NOMO-1 (cell line): Measurements from ENCODE around the gene ING5.

Source experiments
- DNase-seq, 2 experiments: peaks; one replicate each; lab custom pipeline; 2025; ENCODE audit not compliant: unreplicated experiment in 2 of 2; lab: John Stamatoyannopoulos, UW

The ING5 gene

GRCh38 chr2:241703032-241703604, 1.3 kb downstream of the ING5 start:
- no peak for DNase-seq

DNA sequence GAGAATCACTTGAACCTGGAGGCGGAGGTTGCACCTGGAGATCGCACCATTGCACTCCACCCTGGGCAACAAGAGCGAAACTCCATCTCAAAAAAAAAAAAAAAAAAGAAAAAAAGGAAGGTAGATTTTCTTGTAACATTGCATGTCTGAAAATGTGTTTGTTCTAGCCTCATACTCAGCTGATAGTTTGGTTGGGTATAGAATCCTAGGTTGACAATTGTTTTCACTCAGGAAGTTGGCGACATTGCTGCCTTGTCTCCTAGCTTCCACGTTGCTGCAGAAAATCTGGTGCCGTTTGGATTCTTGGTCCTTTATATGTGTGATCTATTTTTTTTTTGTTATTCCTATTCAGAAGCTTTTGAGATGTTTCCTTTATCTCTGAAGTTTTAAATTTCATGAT, 4.7 kb downstream of the ING5 start:
- DNase-seq: no peak

DNA sequence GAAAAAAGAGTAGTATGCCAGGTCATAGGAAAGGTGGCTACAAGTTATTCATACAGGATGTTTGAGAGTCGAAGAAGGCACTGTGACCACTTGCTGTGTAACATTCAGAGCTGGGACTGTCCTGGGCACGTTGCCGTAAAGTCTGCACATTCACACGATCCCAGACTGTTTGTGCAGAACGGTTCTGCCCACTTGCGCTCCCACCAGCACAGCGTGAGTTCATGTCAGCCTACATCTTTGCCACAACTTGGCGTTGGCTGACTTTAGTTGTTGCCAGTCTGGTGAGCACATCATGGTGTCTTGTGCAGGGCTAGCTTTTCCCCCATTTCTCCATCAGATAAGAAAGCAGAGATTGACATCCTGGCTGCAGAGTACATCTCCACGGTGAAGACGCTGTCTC, 7.0 kb downstream of the ING5 start:
- no peak for DNase-seq

- no peak for DNase-seq
These were observed 17.3 kb downstream of the ING5 start for GRCh38 chr2:241719093-241719492.

GRCh38 chr2:241720099-241720498, 18.3 kb downstream of the ING5 start:
- no peak for DNase-seq

GRCh38 chr2:241720560-241720959, 18.7 kb downstream of the ING5 start:
- DNase-seq: no peak

DNA sequence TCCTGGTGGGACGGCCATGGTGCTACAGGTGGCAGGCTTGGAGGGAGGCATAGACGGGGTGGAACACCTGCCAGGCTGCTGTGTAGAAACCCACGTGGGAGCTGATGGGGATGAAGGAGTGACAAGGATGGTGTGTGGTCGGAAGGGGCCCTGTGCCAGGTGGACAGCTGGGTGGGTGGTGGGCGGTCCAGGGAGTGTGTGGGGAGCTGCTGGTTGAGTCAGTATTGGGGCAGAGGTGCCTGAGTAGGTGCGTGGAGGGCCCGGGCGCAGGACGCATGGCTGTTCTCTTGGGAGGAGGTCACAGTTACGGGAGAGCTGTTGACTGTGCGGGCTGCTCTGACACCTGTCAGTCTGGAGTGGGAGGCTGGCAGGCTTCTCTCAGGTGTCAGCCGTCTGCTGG, 20.0 kb downstream of the ING5 start:
- no peak for DNase-seq

DNA sequence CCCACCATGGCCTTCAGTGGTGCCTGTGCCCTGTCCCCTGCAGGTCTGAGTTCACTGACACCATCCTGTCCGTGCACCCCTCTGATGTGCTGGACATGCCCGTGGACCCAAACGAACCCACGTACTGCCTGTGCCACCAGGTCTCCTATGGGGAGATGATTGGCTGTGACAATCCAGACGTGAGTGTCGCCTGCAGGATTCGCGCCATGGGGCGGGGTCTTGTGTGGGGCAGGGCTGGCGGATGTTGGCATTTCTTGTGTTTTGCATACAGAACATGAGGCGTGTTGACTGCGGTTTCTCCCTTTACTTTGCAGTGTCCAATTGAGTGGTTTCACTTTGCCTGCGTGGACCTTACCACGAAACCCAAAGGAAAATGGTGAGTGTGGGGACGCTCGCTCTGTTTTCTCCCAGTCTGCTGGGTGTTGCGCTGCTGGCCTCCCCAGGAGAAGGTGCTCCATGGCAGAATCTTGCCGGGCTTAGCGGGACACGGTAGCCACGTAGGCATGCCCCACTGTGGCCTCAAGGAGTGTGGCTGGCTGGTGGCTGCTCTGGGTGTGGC, 21.1 kb downstream of the ING5 start:
- DNase-seq: no peak

- DNase-seq: no peak
These were observed 22.6 kb downstream of the ING5 start for GRCh38 chr2:241724259-241724974.

DNA sequence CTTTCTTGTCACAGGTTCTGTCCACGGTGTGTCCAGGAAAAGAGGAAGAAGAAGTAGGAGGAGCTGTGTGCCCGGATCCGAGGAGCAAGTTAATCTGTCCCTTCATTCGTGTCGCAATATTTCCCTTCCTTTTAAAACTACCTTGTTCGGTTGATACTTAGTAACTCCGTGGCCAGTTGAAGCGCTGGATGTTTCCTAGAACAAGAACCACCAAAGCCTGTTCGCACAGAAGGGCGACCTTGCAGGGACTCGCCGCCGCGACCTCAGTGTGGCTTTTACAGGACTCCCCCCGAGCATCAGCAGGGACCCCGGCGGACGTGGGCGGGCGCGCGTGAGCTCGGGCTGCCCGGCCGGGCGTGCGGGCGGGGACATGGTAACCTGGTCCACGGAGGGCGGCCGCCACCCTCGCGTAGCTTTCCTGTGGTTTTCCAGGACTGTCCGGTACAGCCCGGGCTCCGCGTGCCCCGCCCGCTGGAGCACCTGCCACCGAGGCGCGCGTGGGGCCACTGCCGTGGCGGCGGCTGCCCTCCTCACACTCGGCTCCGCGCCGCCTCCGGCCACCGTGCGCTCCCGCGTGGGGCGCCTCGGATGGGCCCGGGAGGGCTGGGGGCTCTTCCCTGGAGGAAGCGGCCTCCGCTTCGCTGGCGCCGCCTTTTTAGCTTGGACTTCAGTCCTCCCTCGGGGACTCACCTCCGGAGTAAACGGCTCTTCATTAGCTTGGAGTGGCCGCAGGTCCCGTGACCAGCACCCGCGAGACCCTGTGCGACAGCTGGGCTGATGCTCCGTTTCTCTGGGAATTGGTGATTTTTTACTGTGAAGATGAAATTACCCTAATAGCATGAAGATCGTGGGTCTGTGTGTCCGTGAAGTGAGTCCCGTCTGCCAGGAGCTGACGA, 23.4 kb downstream of the ING5 start:
- DNase-seq: peak; percentile 11 to 29

GRCh38 chr2:241726459-241726858, 24.6 kb downstream of the ING5 start:
- DNase-seq: no peak

- DNase-seq: no peak
These were observed 26.2 kb downstream of the ING5 start for GRCh38 chr2:241728000-241728399.

DNA sequence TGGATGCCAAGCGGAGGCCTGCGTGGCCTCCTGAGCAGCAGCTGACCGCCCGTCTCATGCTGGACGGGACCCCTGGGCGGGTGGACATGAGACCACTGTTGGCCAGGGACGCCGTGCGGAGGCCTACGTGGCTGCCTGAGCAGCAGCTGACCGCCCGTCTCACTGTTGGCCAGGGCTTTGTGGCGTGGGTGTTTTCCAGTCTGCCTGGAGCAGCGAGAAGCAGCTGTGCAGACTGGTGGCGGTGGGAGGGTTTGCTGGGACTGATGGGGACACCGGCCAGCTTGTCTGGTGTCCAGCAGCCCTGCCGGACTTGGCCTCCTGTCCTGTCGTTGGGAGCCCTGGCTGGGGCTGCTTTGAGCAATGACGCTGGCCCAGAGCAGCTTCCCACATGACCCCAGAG, 26.8 kb downstream of the ING5 start:
- no peak for DNase-seq

DNA sequence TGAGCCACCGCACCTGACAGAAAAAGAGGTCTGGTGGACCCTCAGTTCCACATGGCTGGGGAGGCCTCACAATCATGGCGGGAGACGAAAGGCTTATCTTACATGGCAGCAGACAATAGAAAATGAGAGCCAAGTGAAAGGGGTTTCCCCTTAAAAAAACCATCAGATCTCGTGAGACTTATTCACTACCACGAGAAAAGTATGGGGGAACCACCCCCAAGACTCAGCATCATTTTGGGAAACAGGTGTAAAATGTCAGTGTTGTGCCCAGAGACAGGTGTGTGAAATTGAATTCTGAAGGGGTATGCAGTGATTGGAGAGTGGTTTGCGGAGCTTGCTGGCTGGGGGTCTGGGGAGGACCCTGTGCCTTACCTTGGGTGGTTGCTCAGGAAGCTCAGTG, 28.0 kb downstream of the ING5 start:
- DNase-seq: no peak

GRCh38 chr2:241730671-241731293, 28.9 kb downstream of the ING5 start:
- peak; percentile 21 to 25 for DNase-seq

DNA sequence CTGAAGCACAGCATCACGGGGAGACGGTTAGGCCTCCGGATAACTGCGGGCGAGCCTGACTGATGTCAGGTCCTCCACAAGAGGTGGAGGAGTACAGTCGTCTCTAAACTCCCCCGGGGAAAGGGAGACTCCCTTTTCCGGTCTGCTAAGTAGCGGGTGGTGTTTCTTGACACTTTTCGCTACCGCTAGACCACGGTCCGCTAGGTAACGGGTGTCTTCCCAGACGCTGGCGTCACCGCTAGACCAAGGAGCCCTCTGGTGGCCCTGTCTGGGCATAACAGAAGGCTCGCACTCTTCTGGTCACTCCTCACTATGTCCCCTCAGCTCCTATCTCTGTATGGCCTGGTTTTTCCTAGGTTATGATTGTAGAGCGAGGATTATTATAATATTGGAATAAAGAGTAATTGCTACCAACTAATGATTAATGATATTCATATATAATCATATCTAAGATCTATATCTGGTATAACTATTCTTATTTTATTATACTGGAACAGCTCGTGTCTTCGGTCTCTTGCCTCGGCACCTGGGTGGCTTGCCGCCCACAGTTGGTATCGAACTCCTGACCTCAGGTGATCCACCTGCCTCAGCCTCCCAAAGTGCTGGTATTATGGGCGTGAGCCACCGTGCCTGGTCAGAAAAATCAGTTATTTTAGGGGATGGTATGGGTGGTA, 30.8 kb downstream of the ING5 start:
- peak in 1 of 2 experiments; percentile 3 for DNase-seq

DNA sequence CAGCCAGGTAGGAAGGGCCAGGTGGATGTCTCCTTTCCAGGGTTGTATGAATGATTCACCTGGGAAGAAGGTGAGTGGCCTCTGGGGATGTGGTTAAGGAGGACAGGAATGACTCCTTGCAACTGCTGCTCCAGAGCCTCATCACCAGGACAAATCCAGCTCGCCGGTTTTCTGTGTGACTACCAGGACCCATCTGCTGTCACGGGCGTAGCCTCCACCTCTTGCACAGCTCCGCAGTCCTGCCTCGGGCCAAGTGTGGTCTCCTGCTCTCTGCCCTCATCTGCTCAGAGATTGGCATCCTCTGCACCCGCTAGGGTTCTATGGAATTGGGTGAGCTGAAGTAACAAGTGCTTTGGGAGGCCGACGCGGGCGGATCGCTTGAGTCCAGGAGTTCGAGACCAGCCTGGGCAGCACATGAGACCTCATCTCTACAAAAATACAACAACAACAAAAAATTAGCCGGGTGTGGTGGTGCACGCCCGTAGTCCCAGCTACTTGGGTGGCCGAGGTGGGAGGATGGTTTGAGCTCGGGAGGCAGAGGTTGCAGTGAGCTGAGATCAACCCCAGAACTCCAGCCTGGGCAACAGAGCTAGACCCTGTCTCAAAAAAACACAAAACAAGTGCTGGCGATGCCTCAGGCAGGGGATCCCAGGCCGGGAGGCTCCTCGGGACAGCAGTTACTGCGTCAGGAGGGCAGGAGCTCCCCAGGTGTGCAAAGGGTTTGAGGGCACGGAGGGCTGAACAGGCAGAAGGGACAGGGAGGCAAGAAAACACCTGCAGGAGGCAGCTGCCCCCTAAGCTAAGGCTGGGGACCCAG, 31.8 kb downstream of the ING5 start:
- no peak for DNase-seq

DNA sequence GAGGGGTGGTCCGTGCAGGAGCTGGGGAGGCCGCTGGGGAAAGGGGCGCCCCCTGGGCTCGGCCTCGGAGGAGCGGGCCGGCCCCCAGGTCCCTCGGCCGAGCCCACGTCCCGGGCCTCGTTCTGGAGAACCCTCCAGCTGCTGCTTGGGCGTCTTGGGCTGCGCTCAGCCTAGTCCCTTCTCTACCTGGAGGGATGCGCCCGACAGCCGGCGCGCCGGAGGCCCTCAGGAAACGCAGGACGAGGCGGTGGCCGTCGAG, 32.3 kb downstream of the ING5 start:
- DNase-seq: no peak

DNA sequence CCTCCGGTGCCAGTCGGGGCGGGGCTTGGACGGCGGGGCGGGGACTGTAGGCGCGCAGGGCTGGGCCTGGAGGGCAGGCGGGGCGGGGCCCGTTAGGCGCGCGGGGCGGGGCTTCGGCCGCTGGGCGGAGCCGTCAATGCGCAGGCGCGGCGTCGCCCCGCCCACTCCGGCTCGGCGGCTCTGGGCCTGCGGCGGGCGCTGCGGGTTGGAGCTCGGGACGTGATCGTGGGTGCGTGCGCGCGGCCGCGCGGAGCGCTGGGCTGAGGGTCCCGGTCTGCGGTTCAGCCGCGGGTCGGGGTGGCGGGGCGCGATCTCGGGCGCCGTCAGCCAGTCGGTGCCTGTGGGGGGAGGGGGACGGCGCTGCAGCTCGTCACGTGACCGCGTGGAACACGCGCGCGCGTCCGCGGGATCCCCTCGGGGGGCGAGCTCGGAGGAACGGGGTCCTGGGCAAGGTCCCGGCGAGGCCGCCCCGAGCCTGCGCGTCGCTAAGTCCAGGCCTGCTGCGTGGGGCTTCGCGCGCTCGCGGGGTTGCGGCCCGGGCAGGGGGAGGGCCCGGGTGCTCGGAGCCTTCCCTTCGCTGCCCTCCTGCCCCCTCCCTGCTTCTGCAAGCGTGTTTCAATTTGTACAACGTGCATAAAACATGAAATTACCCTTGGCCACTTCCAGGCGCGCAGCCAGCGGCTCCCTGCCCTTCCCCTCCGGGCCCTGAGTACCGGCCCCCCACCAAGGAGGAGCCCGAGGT, 32.8 kb downstream of the ING5 start, which contains the start of gene D2HGDH:
TSS of gene D2HGDH (plus strand) at position 164 of the 742 bp plus-strand sequence. CDS start 595 bp downstream, outside the sequence.
- DNase-seq: peak; percentile 73 to 86
